OCI-LY1 (cell line): ENCODE measurements around the gene ZDHHC1.

Experiments used
- H2AFZ ChIP-seq: fragments of 200-600 bp; sonication (generic), shearing (Covaris generic); 2 replicates; pipeline ENCODE4 v1.6.0; 2014; ENCODE audit warnings: antibody characterized with exemption, mild to moderate bottlenecking, low read length
- H3F3A ChIP-seq: fragments of 200-600 bp; sonication (generic), shearing (Covaris generic); 2 replicates; pipeline ENCODE4 v1.6.0; 2014; ENCODE audit warnings: mild to moderate bottlenecking, antibody characterized with exemption, low read length, moderate library complexity; ENCODE audit not compliant: insufficient read depth
- H3K27ac ChIP-seq: fragments of 200-600 bp; sonication (generic); 2 replicates; pipeline ENCODE4 v1.5.1; 2014; ENCODE audit warnings: low read length, mixed run types, mild to moderate bottlenecking, low read depth; ENCODE audit not compliant: poor library complexity, severe bottlenecking
- H3K27me3 ChIP-seq: fragments of 200-600 bp; sonication (generic); 2 replicates; pipeline ENCODE4 v1.6.0; 2014; ENCODE audit warnings: antibody characterized with exemption, mild to moderate bottlenecking, low read length, moderate library complexity; ENCODE audit not compliant: insufficient read depth
- H3K36me3 ChIP-seq: fragments of 200-600 bp; sonication (generic); 2 replicates; pipeline ENCODE4 v1.6.1; 2014; ENCODE audit warnings: mild to moderate bottlenecking, antibody characterized with exemption, low read length, moderate library complexity, mixed read lengths; ENCODE audit not compliant: insufficient read depth
- H3K4me1 ChIP-seq: fragments of 200-600 bp; sonication (generic); 2 replicates; pipeline ENCODE4 v1.5.1; 2014; ENCODE audit warnings: mild to moderate bottlenecking, low read length, moderate library complexity; ENCODE audit not compliant: insufficient read depth, severe bottlenecking
- H3K4me2 ChIP-seq: fragments of 200-600 bp; sonication (generic), shearing (Covaris generic); 2 replicates; pipeline ENCODE4 v1.6.1; 2014; ENCODE audit warnings: low read length
- H3K4me3 ChIP-seq: fragments of 200-600 bp; sonication (generic); 2 replicates; pipeline ENCODE4 v1.5.1; 2014; ENCODE audit warnings: low read length, low read depth, mild to moderate bottlenecking, mixed read lengths; ENCODE audit not compliant: poor library complexity, severe bottlenecking
- H3K79me2 ChIP-seq: fragments of 200-600 bp; shearing (Covaris generic); 2 replicates; pipeline ENCODE4 v1.6.1; 2016; ENCODE audit warnings: mixed run types, low read length, mixed read lengths; ENCODE audit not compliant: insufficient read depth
- H3K9ac ChIP-seq: fragments of 200-600 bp; sonication (generic), shearing (Covaris generic); 2 replicates; pipeline ENCODE4 v1.6.1; 2014; ENCODE audit warnings: mild to moderate bottlenecking, low read length, mixed read lengths
- H3K9me2 ChIP-seq: fragments of 200-600 bp; sonication (generic), shearing (Covaris generic); 2 replicates; pipeline ENCODE4 v1.6.1; 2014; ENCODE audit warnings: low read depth, mild to moderate bottlenecking, low read length, mixed read lengths
- H3K9me3 ChIP-seq: fragments of 200-600 bp; shearing (Covaris generic); 2 replicates; pipeline ENCODE4 v1.6.1; 2014; ENCODE audit warnings: low read length, mixed read lengths
- H4K20me1 ChIP-seq: fragments of 200-600 bp; sonication (generic), shearing (Covaris generic); 2 replicates; pipeline ENCODE4 v1.6.0; 2016; ENCODE audit warnings: mild to moderate bottlenecking, low read length; ENCODE audit not compliant: insufficient read depth
- CTCF ChIP-seq: fragments of 200-600 bp; sonication (generic), shearing (Covaris generic); IDR thresholded peaks from 2 replicates; pipeline ENCODE4 v1.5.1; 2017; ENCODE audit warnings: mild to moderate bottlenecking, antibody characterized with exemption, low read length, moderate library complexity, mixed read lengths
- EZH2 ChIP-seq: fragments of 200-600 bp; sonication (generic), shearing (Covaris generic); IDR thresholded peaks from 2 replicates; pipeline ENCODE4 v1.8.0; 2017; ENCODE audit warnings: borderline replicate concordance, mixed run types, mild to moderate bottlenecking, antibody characterized with exemption, low read length, moderate library complexity, mixed read lengths

The ZDHHC1 gene

GRCh38 chr16:67463059-67463458 is 46.8 kb upstream of the ZDHHC1 start:
- peaks cover 9% of the 10 kb centered on the region for H3K79me2 ChIP-seq
- no peaks in the 10 kb centered on the region; the same call in 1 of the 2 replicates for H3K36me3 ChIP-seq
- no peaks in the 10 kb centered on the region for H3K27me3 ChIP-seq
- H2AFZ ChIP-seq, result no peak overlapping the region
- no peak overlapping the region for H3K9ac ChIP-seq
- no peak overlapping the region for H3K4me3 ChIP-seq
- H3F3A ChIP-seq, result no peaks in the 10 kb centered on the region
- H3K9me3 ChIP-seq, result no peaks in the 10 kb centered on the region
- TF ChIP-seq CTCF, result no peak
- no peak for TF ChIP-seq EZH2
- no peaks in the 10 kb centered on the region for H3K4me1 ChIP-seq
- H4K20me1 ChIP-seq, result no peaks in the 10 kb centered on the region; the same call in 1 of the 2 replicates
- no peak overlapping the region for H3K4me2 ChIP-seq
- no peak overlapping the region for H3K27ac ChIP-seq
- H3K9me2 ChIP-seq, result no peaks in the 10 kb centered on the region

GRCh38 chr16:67462279-67462655 is 46.0 kb upstream of the ZDHHC1 start:
- Histone ChIP-seq H3K79me2 (peaks cover 9% of the 10 kb centered on the region), H3K9me2 (no peaks in the 10 kb centered on the region), H2AFZ (no peak overlapping the region), H3K27me3 (no peaks in the 10 kb centered on the region), H3K4me2 (no peak overlapping the region), H3F3A (no peaks in the 10 kb centered on the region), H3K9me3 (no peaks in the 10 kb centered on the region), H4K20me1 (no peaks in the 10 kb centered on the region; the same call in 1 of the 2 replicates), H3K27ac (no peak overlapping the region), H3K4me1 (no peaks in the 10 kb centered on the region), H3K4me3 (no peak overlapping the region), H3K36me3 (no peaks in the 10 kb centered on the region; the same call in 1 of the 2 replicates), H3K9ac (no peak overlapping the region)
- TF ChIP-seq EZH2, result no peak
- TF ChIP-seq CTCF, result no peak

- no peaks in the 10 kb centered on the region for H3K27me3 ChIP-seq
- H3K9ac ChIP-seq, result no peak overlapping the region
- H3K9me3 ChIP-seq, result no peaks in the 10 kb centered on the region
- H3K4me2 ChIP-seq, result no peak overlapping the region
- H3K79me2 ChIP-seq, result peaks cover 9% of the 10 kb centered on the region
- no peak overlapping the region for H3K4me3 ChIP-seq
- H3F3A ChIP-seq, result no peaks in the 10 kb centered on the region
- no peaks in the 10 kb centered on the region; the same call in 1 of the 2 replicates for H4K20me1 ChIP-seq
- H3K4me1 ChIP-seq, result no peaks in the 10 kb centered on the region
- H3K27ac ChIP-seq, result no peak overlapping the region
- no peaks in the 10 kb centered on the region for H3K9me2 ChIP-seq
- TF ChIP-seq CTCF, result no peak
- no peak for TF ChIP-seq EZH2
- no peak overlapping the region for H2AFZ ChIP-seq
- H3K36me3 ChIP-seq, result no peaks in the 10 kb centered on the region; the same call in 1 of the 2 replicates
Measured at GRCh38 chr16:67461600-67462278, 45.5 kb upstream of the ZDHHC1 start.
